ENCODE measurements around the gene SLC25A22.

SLC25A22 gene

DNA sequence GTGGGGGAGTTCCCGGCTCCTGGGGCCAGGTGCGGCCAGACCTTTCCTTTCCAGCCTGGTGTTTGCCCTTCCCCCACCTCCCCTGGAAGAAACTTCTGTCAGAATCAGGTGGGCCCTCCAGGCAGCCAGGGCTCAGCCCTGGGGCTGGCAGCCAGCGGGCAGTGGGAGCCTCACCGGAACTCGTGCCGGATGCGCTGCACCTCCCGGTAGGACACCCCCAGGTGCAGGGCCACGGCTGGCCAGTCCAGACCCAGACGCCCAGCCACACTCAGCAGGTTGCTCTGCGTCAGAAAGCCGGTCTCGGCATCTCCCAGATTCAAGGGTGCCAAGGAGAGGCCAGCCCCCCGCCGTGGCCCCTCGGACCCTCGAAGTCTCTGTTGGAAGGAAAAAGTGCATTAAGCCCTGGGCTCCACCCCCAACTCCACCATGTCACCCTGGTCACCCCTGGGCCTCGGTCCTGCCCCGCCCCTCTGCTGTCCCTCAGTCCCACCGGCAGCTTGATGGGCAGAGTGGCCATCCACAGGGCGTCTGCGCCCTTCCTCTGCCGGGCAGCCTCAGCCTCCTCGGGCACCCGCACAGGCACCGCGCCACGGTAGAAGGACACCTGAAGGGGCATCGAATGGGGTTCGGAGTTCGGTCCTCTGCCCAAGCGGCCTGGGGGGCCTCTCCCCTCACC lies 1.7 kb upstream of the SLC25A22 start:
- Histone ChIP-seq H3K27ac (no peak overlapping the region), H3K9me3 (ENCODE audit: severe bottlenecking) (no peaks in the 10 kb centered on the region), H3K4me3 (ENCODE audit: low read depth, low read length) (no peak overlapping the region), H3K36me3 (peaks cover 54% of the 10 kb centered on the region), H3K27me3 (ENCODE audit: insufficient read depth, low read depth, severe bottlenecking) (no peaks in the 10 kb centered on the region)
- TF ChIP-seq, protein P1, sequence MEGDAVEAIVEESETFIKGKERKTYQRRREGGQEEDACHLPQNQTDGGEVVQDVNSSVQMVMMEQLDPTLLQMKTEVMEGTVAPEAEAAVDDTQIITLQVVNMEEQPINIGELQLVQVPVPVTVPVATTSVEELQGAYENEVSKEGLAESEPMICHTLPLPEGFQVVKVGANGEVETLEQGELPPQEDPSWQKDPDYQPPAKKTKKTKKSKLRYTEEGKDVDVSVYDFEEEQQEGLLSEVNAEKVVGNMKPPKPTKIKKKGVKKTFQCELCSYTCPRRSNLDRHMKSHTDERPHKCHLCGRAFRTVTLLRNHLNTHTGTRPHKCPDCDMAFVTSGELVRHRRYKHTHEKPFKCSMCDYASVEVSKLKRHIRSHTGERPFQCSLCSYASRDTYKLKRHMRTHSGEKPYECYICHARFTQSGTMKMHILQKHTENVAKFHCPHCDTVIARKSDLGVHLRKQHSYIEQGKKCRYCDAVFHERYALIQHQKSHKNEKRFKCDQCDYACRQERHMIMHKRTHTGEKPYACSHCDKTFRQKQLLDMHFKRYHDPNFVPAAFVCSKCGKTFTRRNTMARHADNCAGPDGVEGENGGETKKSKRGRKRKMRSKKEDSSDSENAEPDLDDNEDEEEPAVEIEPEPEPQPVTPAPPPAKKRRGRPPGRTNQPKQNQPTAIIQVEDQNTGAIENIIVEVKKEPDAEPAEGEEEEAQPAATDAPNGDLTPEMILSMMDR (IDR thresholded peaks at IDR 0.05; ENCODE audit: low read depth, low read length): no peak
- no peak for DNase-seq

DNA sequence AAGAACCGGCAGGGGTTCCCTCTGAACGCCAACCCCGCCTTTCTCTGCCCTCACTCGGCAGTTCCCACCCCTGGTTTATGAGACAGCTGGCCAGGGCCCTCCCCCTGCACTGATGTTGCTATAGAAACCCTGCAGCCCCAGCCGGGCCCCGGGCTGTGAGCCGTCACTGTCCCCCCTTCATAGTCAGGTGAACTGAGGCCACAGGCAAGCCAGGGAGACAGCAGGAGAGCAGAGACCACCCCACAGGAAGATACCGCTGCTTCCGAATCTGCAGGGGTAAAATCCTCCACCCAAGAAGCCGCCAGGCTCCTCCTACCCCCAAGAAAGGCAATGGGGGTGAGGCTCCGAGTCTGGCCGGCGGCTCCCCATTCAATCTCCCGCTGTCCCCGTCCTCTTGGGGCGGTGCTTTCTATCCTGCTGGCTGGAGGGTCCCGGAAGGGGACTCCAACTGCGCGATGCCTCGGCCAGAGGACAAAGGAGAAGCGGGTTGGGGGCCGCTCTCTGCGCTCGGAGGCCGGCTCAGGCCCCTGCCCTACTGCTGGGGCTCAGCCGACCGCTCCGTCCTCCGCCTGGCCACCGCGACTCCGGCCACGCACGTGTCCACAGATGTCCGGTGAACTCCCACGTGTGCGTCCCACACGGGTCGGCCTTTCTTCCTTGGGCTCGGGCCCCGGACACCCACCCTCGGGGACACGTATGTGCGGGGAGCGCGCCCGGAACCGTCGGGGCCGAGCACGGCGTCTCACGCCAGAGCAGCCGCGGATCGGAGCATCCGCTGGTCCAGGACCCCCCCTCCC lies 587 bp downstream of the SLC25A22 start:
- peak; percentile 95 for DNase-seq
- TF ChIP-seq, protein P1 (IDR thresholded peaks at IDR 0.05; ENCODE audit: low read depth, low read length): no peak
- Histone ChIP-seq H3K36me3 (peaks cover 54% of the 10 kb centered on the region), H3K27ac (peak overlapping the region; percentile 97), H3K4me3 (ENCODE audit: low read depth, low read length) (peak overlapping the region; percentile 68), H3K9me3 (ENCODE audit: severe bottlenecking) (no peaks in the 10 kb centered on the region), H3K27me3 (ENCODE audit: insufficient read depth, low read depth, severe bottlenecking) (no peaks in the 10 kb centered on the region)

DNA sequence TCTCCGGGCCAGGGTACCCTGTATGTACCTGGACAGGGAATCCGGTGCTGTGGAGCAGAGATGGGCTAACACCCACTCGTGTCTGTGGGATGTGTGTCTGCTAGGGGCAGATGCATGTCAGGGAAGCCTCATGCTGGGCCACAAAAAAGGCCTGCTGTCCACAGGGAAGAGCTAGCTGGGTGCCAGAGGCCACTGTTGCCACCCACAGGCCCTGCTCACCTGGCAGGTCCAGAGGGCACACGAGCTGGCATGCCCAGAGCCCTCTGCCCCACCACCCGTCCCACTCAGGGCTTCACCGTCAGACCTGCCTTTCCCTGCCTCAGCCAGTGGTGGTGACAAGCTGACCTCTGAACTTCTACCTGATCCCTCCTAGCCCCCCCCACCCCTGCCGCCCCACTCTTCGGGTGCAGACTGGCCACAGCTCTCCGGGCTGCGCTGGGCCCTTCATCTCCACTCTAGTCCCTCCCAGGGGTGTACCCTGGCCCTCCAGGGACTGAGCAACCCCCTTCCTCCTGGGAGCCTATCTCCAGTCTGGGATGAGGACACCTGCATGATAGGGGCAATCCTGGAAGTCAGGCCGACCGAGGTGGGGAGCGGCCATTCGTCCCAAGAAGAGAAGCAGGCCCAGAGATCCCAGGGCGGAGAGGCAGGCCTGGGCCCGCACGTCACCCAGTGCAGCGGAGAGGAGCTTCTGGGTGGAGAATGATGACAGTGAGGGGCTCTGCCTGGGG lies 1.4 kb downstream of the SLC25A22 start:
- Histone ChIP-seq H3K9me3 (ENCODE audit: severe bottlenecking) (no peaks in the 10 kb centered on the region), H3K27ac (peak overlapping the region; percentile 97), H3K27me3 (ENCODE audit: insufficient read depth, low read depth, severe bottlenecking) (no peaks in the 10 kb centered on the region), H3K4me3 (ENCODE audit: low read depth, low read length) (peak overlapping the region; percentile 68), H3K36me3 (peaks cover 54% of the 10 kb centered on the region)
- TF ChIP-seq, protein P1 (IDR thresholded peaks at IDR 0.05; ENCODE audit: low read depth, low read length): no peak
- no peak for DNase-seq

DNA sequence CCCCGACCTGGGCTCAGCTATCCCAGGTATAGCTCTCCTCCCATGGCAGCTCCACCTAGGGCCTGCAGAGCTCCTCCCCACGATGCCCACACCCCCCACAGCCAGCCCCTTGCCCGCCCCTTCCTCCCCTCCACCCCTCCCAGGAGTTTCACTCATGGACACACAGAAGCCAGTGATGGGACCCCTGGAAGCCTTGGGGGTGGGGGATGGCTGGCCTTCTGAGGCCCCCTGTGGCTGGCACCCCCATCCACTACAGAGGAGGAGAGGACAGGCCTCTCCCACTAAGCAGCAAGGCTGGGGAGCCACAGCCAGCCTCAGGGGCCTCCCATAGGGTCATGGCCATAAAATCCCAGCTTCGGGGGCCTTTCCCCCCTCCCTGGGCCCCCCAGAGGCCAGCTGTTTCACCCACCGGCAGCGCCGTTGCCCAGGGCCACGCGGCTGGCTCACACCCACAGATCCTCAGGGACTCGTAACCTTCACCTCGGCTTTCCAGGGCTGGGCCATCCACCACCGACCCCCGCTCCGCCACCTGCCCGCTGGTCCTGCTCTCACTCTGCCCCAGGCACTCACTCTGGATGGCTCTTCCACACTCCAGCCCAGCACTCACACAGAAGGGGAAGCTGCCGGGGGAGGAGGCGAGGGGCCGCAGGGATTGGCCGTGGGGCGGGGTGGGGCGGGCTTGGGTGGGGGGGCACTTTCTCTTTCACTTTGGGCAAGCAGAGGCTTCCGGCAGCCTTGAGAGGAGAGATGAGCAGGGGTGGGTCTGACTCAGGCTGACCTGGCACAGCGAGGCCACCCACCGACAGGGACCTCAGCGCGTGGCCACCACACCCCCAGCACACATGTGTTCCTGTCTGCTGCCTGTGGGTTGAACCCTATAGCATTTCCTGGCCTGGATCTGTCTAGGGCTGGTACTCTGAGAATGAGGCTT lies 2.2 kb downstream of the SLC25A22 start:
- peak overlapping the region; percentile 68 for H3K4me3 ChIP-seq (ENCODE audit: low read depth, low read length)
- peak; percentile 69 for DNase-seq
- H3K36me3 ChIP-seq: peaks cover 56% of the 10 kb centered on the region
- TF ChIP-seq, protein P1 (IDR thresholded peaks at IDR 0.05; ENCODE audit: low read depth, low read length): no peak
- H3K9me3 ChIP-seq (ENCODE audit: severe bottlenecking): no peaks in the 10 kb centered on the region
- H3K27ac ChIP-seq: peak overlapping the region; percentile 97
- no peaks in the 10 kb centered on the region for H3K27me3 ChIP-seq (ENCODE audit: insufficient read depth, low read depth, severe bottlenecking)
